Psoas muscle (tissue), 8 donors: ENCODE data around the gene ARL4D. TPM values are rescaled to one million over a fixed set of nuclear protein-coding genes. Genes with fewer than 3 reads are reported as not detected.

Source experiments
- ATAC-seq, 4 donors: fragments of 200-7000 bp; cut with Tn5 transposase; one replicate each; pipeline ENCODE4 v1.9.1; 2020; ENCODE audit warnings: moderate library complexity in 3 of 4, mild to moderate bottlenecking in 2 of 4
- DNase-seq, 2 donors: peaks; one replicate each; pipeline ENCODE4 v3.0.0-alpha.2; 2020
- H3K27ac ChIP-seq: fragments of 200-600 bp; one replicate; pipeline ENCODE4 v1.8.0; 2022
- H3K27me3 ChIP-seq, 3 donors: fragments of 200-600 bp in 1 of 3; one replicate each; pipeline versions ENCODE4 v1.6.1 to v1.8.0; 2013 to 2022; ENCODE audit warnings: low read length in 2 of 3, mild to moderate bottlenecking in 2 of 3, moderate library complexity in 1 of 3; ENCODE audit not compliant: insufficient read depth in 3 of 3
- H3K36me3 ChIP-seq, 2 donors: fragments of 200-600 bp in 1 of 2; one replicate each; pipeline versions ENCODE4 v1.6.1 to v1.8.0; 2013 to 2022; ENCODE audit warnings: low read depth in 1 of 2, mild to moderate bottlenecking in 1 of 2, moderate library complexity in 1 of 2; ENCODE audit not compliant: insufficient read depth in 1 of 2
- H3K4me1 ChIP-seq: fragments of 200-600 bp; one replicate; pipeline ENCODE4 v1.8.0; 2022
- H3K4me3 ChIP-seq: fragments of 200-600 bp; one replicate; pipeline ENCODE4 v1.8.0; 2022; ENCODE audit warnings: mild to moderate bottlenecking
- H3K9me3 ChIP-seq: fragments of 200-600 bp; one replicate; pipeline ENCODE4 v1.8.0; 2022
- CTCF ChIP-seq: fragments of 200-600 bp; IDR thresholded peaks from one replicate; pipeline ENCODE4 v1.8.0; 2022; ENCODE audit warnings: antibody characterized with exemption
- WGBS, 3 donors: extraction: QIAGEN DNeasy Blood & Tissue Kit; methylation state at CpG; one replicate each; pipeline versions ENCODE4 v1.1.6 to v1.1.7; 2013; 5-methylcytosine and 5-hydroxymethylcytosine counted together
- intact Hi-C, 2 donors: fragments of 100-400 bp; cut with DNase I; formaldehyde crosslinking; loops; one replicate each; pipeline versions ENCODE4 v1.11.0 to v1.14.2; 2022
- polyA plus RNA-seq, 3 donors: library from polyadenylated mRNA; stranded (reverse); fragments of 200-250 nt; gene quantifications; one replicate each; pipeline ENCODE4 v1.2.3, GENCODE V29; 2013
- total RNA-seq, 4 donors: library from RNA; stranded (reverse); fragmentation: NEBNext Ultra II Directional in 2 of 4; extraction: Animal tissue kit (Norgen Biotek cat#: 25700) in 2 of 4; gene quantifications; one replicate each; pipeline versions ENCODE4 v1.2.1 to v1.2.4, GENCODE V29; 2021 to 2023
- donor health status: healthy with polysubstance abuse.
- donor health status: DM: no; HTN: no; CAD: no; lungs with moderate emphysema.
- donor health status: Bipolar disorder and iron deficiency.
- donor health status: healthy.
- donor health status: DM: yes; HTN: yes; CAD: no.
- donor health status: DM: no; HTN: no; CAD: no.
- donor health status: DM: no; HTN: no; CAD: no.
- donor health status: DM: yes; HTN: yes; CAD: no.

ARL4D gene
- total and polyA plus RNA-seq, 7 donors = 0.69 to 6.5 (median 1.7) TPM

- ATAC-seq (no peak), DNase-seq (no peak)
- no peaks in the 10 kb centered on the region for H3K4me1 ChIP-seq
- H3K36me3 ChIP-seq = no peaks in the 10 kb centered on the region
- no peak overlapping the region for H3K27ac ChIP-seq
- no peak overlapping the region for H3K4me3 ChIP-seq
- no peak for TF ChIP-seq CTCF
- H3K27me3 ChIP-seq = peaks cover 0 to 3% (median 0%) of the 10 kb centered on the region in 3 donors
- WGBS, 3 donors = 43 to 76% (median 63%) methylated on average over 2 of the region's 2 CpGs
- H3K9me3 ChIP-seq = no peaks in the 10 kb centered on the region
- intact Hi-C loops = loop anchor here in 1 of 2 donors (5.0 kb wide), 1 partner anchor 45 kb away; the partner anchor contains the start of gene ARL4D
Measured at GRCh38 chr17:43442711-43443110, 43.9 kb downstream of the ARL4D start.

- Histone ChIP-seq H3K27ac (no peak overlapping the region), H3K27me3 (peaks cover 0 to 3% (median 0%) of the 10 kb centered on the region in 3 donors), H3K4me1 (no peaks in the 10 kb centered on the region), H3K36me3 (no peaks in the 10 kb centered on the region), H3K4me3 (no peak overlapping the region), H3K9me3 (no peaks in the 10 kb centered on the region)
- no peak for TF ChIP-seq CTCF
- intact Hi-C loops = loop anchor here in 1 of 2 donors (5.0 kb wide), 1 partner anchor 46 kb away; the partner anchor contains the start of gene ARL4D
- DNase-seq (no peak), ATAC-seq (no peak)
- WGBS, 3 donors = 81 to 91% (median 85%) methylated on average over 3 of the region's 3 CpGs
Measured at GRCh38 chr17:43443381-43443780, 44.6 kb downstream of the ARL4D start.

DNA sequence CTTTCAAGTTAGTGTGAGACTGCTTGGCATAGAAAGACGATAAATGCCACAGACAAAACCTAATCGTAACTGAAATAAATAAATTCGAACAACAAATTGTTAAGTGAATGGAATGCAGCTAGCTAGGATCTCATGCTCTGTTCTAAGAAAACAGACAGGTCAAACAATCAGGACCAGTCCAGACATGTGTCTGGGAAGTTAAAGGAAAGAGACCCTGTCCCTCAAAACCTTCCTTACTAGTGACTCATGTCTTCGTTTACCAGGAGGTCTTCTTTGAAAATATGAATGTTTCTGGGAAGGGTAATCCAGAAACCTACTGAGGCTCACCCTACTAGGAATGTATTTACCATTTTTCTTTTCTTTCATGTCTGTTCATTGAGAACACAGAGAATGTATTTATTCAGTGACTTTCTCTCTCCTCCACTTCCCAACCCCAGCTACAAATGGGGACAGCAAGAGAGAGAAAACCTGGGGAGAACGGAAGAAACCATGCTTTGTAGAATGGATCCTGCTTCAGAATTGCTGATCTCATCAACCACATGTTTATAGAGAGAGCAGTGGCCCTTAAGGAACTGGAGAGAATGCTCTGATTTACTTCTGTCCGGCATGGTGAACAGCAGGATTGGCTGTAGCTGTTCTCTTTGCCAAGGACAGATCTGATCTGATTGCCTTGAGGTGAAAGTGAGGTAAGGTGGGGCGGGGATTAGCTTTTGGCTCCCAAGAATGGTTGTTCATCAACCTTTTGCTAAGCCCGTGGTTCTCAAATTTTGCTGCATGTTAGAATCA, 45.6 kb downstream of the ARL4D start:
- no peaks in the 10 kb centered on the region for H3K36me3 ChIP-seq
- 71 to 78% (median 73%) methylated on average over 8 of the region's 8 CpGs for WGBS, 3 donors
- TF ChIP-seq CTCF = no peak
- intact Hi-C loops = loop anchor here in 1 of 2 donors (5.0 kb wide), 1 partner anchor 47 kb away; the partner anchor contains the start of gene ARL4D
- DNase-seq (no peak), ATAC-seq (no peak)
- H3K9me3 ChIP-seq = no peaks in the 10 kb centered on the region
- H3K4me1 ChIP-seq = no peaks in the 10 kb centered on the region
- peaks cover 0 to 3% (median 0%) of the 10 kb centered on the region in 3 donors for H3K27me3 ChIP-seq
- H3K4me3 ChIP-seq = no peak overlapping the region
- no peak overlapping the region for H3K27ac ChIP-seq

DNA sequence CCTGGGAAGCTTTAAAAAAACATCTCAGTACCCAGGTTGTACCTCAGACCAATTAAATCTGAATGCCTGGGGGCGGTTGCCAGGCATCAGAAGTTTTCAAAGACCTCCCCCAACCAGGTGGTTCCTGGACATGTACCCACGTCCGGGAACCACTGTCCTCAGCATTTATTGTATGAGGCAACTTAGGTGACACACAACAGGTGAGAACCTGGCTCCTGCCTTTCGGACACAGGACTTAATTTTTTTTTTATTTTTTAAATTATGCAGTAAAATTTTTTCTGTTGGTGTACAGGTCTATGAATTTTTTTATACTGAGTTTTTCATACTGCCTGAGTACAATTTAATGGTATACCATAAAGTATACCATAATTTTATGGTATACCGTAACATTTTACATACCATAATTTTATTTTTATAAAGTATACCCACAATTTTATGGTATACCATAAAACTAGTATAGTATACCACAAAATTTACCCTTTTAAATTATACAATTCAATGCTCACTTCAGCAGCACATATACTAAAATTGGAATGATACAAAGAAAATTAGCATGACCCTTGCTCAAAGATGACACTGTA, 46.3 kb downstream of the ARL4D start:
- Histone ChIP-seq H3K9me3 (no peaks in the 10 kb centered on the region), H3K4me1 (no peaks in the 10 kb centered on the region), H3K27me3 (peaks cover 0 to 3% (median 0%) of the 10 kb centered on the region in 3 donors), H3K36me3 (no peaks in the 10 kb centered on the region), H3K4me3 (no peak overlapping the region), H3K27ac (no peak overlapping the region)
- 66 to 74% (median 70%) methylated on average over 5 of the region's 5 CpGs for WGBS, 3 donors
- ATAC-seq (no peak), DNase-seq (no peak)
- intact Hi-C loops = no loop called here
- no peak for TF ChIP-seq CTCF
